Measurements from ENCODE around the gene AQP5.

DNA sequence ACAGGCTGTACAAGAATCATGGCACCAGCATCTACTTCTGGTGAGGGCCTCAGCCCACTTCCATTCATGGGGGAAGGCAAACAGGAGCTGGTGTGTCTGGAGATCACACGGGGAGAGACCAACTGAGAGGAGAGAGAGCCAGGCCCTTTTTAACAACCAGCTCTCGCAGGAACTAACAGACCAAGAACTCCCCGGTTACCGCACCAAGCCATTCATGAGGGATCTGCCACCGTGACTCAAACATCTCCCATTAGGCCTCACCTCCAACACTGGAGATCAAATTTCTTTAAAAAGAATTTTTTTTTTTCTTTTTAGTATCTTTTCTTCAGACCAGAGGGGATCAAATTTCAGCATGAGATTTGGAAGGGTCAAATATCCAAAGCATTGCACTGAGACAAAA is 27.9 kb upstream of the AQP5 start:
- TF ChIP-seq POLR2AphosphoS5 (IDR thresholded peaks at IDR 0.05; ENCODE audit: low read depth) (no peak), CTCF (IDR thresholded peaks at IDR 0.05; ENCODE audit: insufficient read depth, low read length) (no peak), GABPA (IDR thresholded peaks at IDR 0.05; ENCODE audit: low read depth) (no peak), SPI1 (IDR thresholded peaks at IDR 0.05; ENCODE audit: borderline replicate concordance, low read depth) (no peak)
- TF ChIP-seq, protein P1, sequence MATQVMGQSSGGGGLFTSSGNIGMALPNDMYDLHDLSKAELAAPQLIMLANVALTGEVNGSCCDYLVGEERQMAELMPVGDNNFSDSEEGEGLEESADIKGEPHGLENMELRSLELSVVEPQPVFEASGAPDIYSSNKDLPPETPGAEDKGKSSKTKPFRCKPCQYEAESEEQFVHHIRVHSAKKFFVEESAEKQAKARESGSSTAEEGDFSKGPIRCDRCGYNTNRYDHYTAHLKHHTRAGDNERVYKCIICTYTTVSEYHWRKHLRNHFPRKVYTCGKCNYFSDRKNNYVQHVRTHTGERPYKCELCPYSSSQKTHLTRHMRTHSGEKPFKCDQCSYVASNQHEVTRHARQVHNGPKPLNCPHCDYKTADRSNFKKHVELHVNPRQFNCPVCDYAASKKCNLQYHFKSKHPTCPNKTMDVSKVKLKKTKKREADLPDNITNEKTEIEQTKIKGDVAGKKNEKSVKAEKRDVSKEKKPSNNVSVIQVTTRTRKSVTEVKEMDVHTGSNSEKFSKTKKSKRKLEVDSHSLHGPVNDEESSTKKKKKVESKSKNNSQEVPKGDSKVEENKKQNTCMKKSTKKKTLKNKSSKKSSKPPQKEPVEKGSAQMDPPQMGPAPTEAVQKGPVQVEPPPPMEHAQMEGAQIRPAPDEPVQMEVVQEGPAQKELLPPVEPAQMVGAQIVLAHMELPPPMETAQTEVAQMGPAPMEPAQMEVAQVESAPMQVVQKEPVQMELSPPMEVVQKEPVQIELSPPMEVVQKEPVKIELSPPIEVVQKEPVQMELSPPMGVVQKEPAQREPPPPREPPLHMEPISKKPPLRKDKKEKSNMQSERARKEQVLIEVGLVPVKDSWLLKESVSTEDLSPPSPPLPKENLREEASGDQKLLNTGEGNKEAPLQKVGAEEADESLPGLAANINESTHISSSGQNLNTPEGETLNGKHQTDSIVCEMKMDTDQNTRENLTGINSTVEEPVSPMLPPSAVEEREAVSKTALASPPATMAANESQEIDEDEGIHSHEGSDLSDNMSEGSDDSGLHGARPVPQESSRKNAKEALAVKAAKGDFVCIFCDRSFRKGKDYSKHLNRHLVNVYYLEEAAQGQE (IDR thresholded peaks at IDR 0.05; ENCODE audit: insufficient replicate concordance, low read depth) = no peak

Measured in HL-60 (cell line).